Measurements from ENCODE around the gene RDH11.

The RDH11 gene

GRCh38 chr14:67650151-67650550 lies 45.4 kb downstream of the RDH11 start:
- DNase-seq (ENCODE audit: low read depth in 3 of 3) = no peak

- no peak for DNase-seq (ENCODE audit: low read depth in 3 of 3)
Measured at GRCh38 chr14:67646131-67646530, 49.4 kb downstream of the RDH11 start.

DNA sequence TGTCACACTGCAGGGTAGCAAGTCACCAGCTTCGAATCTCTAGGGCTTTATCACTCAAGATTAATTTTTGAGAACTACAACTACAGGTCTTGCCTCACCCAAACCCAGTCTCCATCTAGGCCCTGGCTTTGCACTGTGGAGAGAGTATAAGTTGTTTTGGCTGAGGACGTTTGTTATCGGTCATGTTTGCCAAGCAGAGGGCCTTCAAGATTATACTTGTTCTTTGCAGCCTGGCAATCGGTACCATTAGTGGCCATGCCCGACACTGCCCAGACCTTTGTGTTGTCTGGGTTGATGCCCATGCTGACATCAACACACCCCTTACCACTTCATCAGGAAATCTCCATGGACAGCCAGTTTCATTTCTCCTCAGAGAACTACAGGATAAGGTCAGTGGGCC lies 50.1 kb downstream of the RDH11 start:
- DNase-seq (ENCODE audit: low read depth in 3 of 3) = no peak

DNA sequence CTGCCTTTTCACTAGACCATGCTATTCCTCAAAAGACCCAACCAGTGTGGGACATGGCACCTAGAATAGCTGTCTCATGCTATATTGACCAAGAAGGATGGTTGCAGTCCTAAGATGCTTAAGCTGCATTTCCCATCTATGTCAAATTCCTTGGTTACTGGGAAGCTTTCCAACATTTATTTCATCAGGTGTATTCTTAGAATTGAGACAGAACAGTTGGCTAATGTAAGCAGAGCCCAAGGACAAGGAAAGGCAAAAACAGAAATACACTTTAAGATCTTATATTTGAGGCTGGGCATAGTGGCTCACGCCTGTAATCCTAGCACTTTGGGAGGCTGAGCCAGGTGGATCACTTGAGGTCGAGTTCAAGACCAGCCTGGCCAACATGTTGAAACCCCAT lies 51.1 kb downstream of the RDH11 start:
- no peak for DNase-seq (ENCODE audit: low read depth in 3 of 3)

- DNase-seq (ENCODE audit: low read depth in 3 of 3) = no peak
Measured at GRCh38 chr14:67643713-67644112, 51.9 kb downstream of the RDH11 start.

GRCh38 chr14:67641902-67642749 lies 53.4 kb downstream of the RDH11 start:
- no peak for DNase-seq (ENCODE audit: low read depth in 3 of 3)

GRCh38 chr14:67641480-67641879 lies 54.1 kb downstream of the RDH11 start:
- DNase-seq (ENCODE audit: low read depth in 3 of 3) = no peak

- no peak for DNase-seq (ENCODE audit: low read depth in 3 of 3)
Measured at GRCh38 chr14:67638642-67639041, 56.9 kb downstream of the RDH11 start.

- DNase-seq (ENCODE audit: low read depth in 3 of 3) = no peak
Measured at GRCh38 chr14:67636361-67636919, 59.1 kb downstream of the RDH11 start.

- no peak for DNase-seq (ENCODE audit: low read depth in 3 of 3)
Measured at GRCh38 chr14:67633451-67634147, 62.0 kb downstream of the RDH11 start.

DNA sequence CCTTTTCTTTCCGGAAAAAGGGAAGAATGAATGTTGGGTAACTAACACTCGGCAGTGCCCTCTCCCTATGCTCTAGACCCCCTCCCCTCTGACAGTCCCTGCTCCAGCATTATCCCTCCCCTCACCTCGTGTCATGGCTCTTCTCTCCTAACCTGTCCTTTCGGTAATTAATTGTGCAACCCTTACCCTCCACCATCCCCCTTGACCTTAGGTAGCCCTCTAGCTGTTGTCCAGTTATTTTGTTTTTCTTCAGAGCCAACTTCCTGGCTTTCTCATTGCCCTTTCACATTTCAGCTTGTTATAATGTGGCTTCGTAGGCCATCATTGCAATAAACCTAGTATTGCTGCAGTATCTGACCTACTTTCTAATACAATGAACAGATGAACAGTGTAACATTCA lies 64.6 kb downstream of the RDH11 start:
- DNase-seq (ENCODE audit: low read depth in 3 of 3) = no peak

GRCh38 chr14:67630186-67630585 lies 65.4 kb downstream of the RDH11 start:
- DNase-seq (ENCODE audit: low read depth in 3 of 3) = no peak

DNA sequence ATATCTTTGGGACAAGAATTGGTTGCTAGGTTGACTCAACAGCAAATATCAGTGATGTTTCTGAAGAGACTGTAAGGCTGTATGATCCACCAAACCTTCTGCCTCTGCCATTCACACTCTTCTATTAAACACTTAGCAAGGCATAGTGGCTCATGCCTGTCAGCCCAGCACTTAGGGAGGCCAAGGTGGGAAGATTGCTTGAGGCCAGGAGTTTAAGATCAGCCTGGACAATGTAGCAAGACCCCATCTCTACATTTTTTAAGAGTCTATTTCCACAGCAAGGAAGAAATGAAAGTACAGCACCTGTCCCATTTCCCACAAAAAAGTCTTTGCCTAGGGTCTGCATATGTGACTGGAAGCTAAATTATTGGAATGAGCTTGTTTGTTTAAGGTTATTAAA lies 68.0 kb downstream of the RDH11 start:
- DNase-seq (ENCODE audit: low read depth in 3 of 3) = no peak
